Coronary artery (tissue), 2 donors: Measurements from ENCODE around the gene GPR39.

ENCODE experiments used
- DNase-seq: peaks from one replicate; pipeline ENCODE4 v3.0.0-alpha.2; 2017; ENCODE audit warnings: low spot score
- H3K27ac ChIP-seq, 2 donors: fragments of 200-600 bp; sonication (generic); one replicate each; pipeline ENCODE4 v1.5.1; 2016 to 2019
- H3K4me3 ChIP-seq: fragments of 200-600 bp; sonication (generic); 2 replicates; pipeline ENCODE4 v1.5.1; 2016; ENCODE audit warnings: mild to moderate bottlenecking, moderate library complexity
- TF ChIP-seq, protein P1 (sequence below): fragments of 200-600 bp; sonication (generic); IDR thresholded peaks from one replicate; pipeline ENCODE4 v1.5.1; 2019; ENCODE audit warnings: antibody characterized with exemption

The GPR39 gene

DNA sequence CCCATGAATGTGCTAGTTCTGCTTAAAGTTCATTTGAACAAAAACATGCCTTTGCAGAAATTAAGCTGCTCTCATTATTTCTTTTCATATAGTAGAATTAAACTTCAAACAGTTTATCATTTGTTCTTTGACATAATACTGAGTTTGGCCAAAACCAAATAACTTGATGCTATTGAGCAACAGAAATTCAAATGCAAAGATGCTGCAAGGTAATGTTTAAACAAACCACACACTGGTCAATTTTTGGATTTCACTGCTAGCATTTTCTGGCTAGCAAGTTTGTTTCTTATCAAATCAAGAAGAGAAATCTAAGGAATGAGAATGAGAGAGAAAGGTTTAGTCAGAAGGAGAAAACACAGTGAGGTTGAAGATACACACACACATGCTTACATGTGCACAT is 173.4 kb downstream of the GPR39 start:
- H3K4me3 ChIP-seq, result no peak overlapping the region
- no peak overlapping the region for H3K27ac ChIP-seq
- TF ChIP-seq, protein P1, sequence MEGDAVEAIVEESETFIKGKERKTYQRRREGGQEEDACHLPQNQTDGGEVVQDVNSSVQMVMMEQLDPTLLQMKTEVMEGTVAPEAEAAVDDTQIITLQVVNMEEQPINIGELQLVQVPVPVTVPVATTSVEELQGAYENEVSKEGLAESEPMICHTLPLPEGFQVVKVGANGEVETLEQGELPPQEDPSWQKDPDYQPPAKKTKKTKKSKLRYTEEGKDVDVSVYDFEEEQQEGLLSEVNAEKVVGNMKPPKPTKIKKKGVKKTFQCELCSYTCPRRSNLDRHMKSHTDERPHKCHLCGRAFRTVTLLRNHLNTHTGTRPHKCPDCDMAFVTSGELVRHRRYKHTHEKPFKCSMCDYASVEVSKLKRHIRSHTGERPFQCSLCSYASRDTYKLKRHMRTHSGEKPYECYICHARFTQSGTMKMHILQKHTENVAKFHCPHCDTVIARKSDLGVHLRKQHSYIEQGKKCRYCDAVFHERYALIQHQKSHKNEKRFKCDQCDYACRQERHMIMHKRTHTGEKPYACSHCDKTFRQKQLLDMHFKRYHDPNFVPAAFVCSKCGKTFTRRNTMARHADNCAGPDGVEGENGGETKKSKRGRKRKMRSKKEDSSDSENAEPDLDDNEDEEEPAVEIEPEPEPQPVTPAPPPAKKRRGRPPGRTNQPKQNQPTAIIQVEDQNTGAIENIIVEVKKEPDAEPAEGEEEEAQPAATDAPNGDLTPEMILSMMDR, result no peak
- no peak for DNase-seq

DNA sequence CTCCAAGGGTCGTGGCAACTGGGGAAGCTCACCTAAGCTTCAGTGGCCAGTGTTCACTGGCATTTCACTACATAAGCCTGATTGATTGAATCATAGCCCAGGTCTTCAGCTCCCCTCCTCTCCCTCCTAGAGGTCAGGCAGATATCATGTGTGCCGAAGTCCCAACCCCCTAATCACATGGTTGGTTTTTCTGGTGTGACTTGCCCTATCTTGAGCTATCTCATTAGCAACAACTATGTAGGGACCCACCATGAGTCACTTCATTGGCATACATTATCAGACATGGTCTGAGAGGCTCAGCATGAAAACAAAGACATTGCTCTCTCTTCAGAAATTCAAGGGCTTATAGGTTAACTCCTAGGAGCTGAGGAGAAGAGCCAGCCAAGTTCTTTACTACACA is 176.6 kb downstream of the GPR39 start:
- TF ChIP-seq, protein P1, result no peak
- Histone ChIP-seq H3K4me3 (no peak overlapping the region), H3K27ac (no peak overlapping the region)
- DNase-seq, result no peak

DNA sequence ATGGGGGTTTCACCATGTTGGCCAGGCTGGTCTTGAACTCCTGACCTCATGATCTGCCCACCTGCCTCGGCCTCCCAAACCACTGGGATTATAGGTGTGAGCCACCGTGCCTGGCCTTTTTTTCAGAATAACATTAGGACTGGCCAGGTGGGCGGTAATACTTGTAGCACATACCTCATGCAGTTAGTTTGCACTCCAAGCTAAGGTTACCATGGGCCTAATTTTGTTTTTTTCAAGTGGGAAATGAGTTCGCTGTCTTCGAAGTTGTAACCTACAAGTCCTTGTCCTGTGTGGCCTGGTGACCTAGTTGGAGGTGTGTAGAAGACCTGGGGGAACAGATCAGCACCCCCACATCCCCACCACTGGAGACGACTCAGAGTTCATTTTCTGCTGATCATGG is 178.6 kb downstream of the GPR39 start:
- TF ChIP-seq, protein P1, result no peak
- Histone ChIP-seq H3K4me3 (no peak overlapping the region), H3K27ac (no peak overlapping the region)
- no peak for DNase-seq

- Histone ChIP-seq H3K4me3 (no peak overlapping the region), H3K27ac (no peak overlapping the region)
- TF ChIP-seq, protein P1, result no peak
- DNase-seq, result no peak
These were observed 179.1 kb downstream of the GPR39 start for GRCh38 chr2:132595693-132596092.

- Histone ChIP-seq H3K4me3 (no peak overlapping the region), H3K27ac (no peak overlapping the region)
- TF ChIP-seq, protein P1, result no peak
- DNase-seq, result no peak
These were observed 180.6 kb downstream of the GPR39 start for GRCh38 chr2:132597166-132597565.

- TF ChIP-seq, protein P1, result no peak
- no peak for DNase-seq
- no peak overlapping the region for H3K27ac ChIP-seq
- no peak overlapping the region for H3K4me3 ChIP-seq
These were observed 181.2 kb downstream of the GPR39 start for GRCh38 chr2:132597831-132598230.

- Histone ChIP-seq H3K4me3 (no peak overlapping the region), H3K27ac (no peak overlapping the region)
- TF ChIP-seq, protein P1, result no peak
- no peak for DNase-seq
These were observed 181.9 kb downstream of the GPR39 start for GRCh38 chr2:132598536-132598935.
